ENCODE data around the gene RXFP1.

RXFP1 gene

DNA sequence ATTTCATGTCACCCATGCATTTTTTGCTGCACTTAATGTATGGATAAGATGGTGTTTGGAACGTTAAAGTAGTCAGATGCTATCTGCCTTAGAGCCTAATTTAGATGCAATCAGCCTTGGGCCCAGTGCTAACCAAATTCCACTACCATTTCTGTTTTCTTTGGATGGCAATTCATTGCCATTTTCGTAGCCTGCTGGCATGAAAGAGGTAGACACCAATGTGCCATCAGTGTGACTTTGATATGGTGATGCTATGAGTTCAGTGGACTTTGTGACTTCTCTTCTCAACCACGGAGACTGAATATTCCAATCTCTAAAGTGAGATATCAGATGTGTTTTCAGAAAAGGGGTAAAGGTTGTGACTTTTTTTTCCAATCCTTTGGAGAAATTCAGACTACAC is 152.0 kb downstream of the RXFP1 start:
- H3K4me3 ChIP-seq (ENCODE audit: low read depth, low read length): no peak overlapping the region
- no peak for DNase-seq (ENCODE audit: low read depth)
- TF ChIP-seq, protein P1, sequence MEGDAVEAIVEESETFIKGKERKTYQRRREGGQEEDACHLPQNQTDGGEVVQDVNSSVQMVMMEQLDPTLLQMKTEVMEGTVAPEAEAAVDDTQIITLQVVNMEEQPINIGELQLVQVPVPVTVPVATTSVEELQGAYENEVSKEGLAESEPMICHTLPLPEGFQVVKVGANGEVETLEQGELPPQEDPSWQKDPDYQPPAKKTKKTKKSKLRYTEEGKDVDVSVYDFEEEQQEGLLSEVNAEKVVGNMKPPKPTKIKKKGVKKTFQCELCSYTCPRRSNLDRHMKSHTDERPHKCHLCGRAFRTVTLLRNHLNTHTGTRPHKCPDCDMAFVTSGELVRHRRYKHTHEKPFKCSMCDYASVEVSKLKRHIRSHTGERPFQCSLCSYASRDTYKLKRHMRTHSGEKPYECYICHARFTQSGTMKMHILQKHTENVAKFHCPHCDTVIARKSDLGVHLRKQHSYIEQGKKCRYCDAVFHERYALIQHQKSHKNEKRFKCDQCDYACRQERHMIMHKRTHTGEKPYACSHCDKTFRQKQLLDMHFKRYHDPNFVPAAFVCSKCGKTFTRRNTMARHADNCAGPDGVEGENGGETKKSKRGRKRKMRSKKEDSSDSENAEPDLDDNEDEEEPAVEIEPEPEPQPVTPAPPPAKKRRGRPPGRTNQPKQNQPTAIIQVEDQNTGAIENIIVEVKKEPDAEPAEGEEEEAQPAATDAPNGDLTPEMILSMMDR (IDR thresholded peaks at IDR 0.05; ENCODE audit: control insufficient read depth, extremely low read depth, insufficient read depth): no peak

GRCh38 chr4:158676076-158676475 is 154.4 kb downstream of the RXFP1 start:
- no peak overlapping the region for H3K4me3 ChIP-seq (ENCODE audit: low read depth, low read length)
- no peak for DNase-seq (ENCODE audit: low read depth)
- TF ChIP-seq, protein P1 (IDR thresholded peaks at IDR 0.05; ENCODE audit: control insufficient read depth, extremely low read depth, insufficient read depth): no peak

GRCh38 chr4:158678767-158679166 is 157.1 kb downstream of the RXFP1 start:
- DNase-seq (ENCODE audit: low read depth): no peak
- no peak overlapping the region for H3K4me3 ChIP-seq (ENCODE audit: low read depth, low read length)
- TF ChIP-seq, protein P1 (IDR thresholded peaks at IDR 0.05; ENCODE audit: control insufficient read depth, extremely low read depth, insufficient read depth): no peak

- DNase-seq (ENCODE audit: low read depth): peak; percentile 62
- H3K4me3 ChIP-seq (ENCODE audit: low read depth, low read length): no peak overlapping the region
- TF ChIP-seq, protein P1 (IDR thresholded peaks at IDR 0.05; ENCODE audit: control insufficient read depth, extremely low read depth, insufficient read depth): no peak
These were observed 159.9 kb downstream of the RXFP1 start for GRCh38 chr4:158681629-158682028.

DNA sequence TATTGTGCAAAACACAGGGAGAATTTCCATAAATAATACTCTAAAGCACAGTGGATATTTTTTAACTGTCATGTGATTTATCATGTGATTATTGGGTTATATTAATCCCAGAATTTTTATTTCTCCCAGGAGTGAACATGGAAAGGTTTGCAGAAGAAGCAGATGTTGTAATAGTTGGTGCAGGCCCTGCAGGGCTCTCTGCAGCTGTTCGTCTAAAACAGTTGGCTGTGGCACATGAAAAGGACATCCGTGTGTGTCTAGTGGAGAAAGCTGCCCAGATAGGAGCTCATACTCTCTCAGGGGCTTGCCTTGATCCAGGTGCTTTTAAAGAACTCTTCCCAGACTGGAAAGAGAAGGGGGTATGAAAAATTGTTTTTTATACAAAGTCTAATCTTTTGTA is 160.4 kb downstream of the RXFP1 start:
- DNase-seq (ENCODE audit: low read depth): no peak
- H3K4me3 ChIP-seq (ENCODE audit: low read depth, low read length): no peak overlapping the region
- TF ChIP-seq, protein P1 (IDR thresholded peaks at IDR 0.05; ENCODE audit: control insufficient read depth, extremely low read depth, insufficient read depth): no peak

- no peak for DNase-seq (ENCODE audit: low read depth)
- no peak overlapping the region for H3K4me3 ChIP-seq (ENCODE audit: low read depth, low read length)
- TF ChIP-seq, protein P1 (IDR thresholded peaks at IDR 0.05; ENCODE audit: control insufficient read depth, extremely low read depth, insufficient read depth): no peak
These were observed 167.1 kb downstream of the RXFP1 start for GRCh38 chr4:158688813-158689212.

All from LNCaP clone FGC (cell line).